ENCODE results near the gene SLC13A5.

DNA sequence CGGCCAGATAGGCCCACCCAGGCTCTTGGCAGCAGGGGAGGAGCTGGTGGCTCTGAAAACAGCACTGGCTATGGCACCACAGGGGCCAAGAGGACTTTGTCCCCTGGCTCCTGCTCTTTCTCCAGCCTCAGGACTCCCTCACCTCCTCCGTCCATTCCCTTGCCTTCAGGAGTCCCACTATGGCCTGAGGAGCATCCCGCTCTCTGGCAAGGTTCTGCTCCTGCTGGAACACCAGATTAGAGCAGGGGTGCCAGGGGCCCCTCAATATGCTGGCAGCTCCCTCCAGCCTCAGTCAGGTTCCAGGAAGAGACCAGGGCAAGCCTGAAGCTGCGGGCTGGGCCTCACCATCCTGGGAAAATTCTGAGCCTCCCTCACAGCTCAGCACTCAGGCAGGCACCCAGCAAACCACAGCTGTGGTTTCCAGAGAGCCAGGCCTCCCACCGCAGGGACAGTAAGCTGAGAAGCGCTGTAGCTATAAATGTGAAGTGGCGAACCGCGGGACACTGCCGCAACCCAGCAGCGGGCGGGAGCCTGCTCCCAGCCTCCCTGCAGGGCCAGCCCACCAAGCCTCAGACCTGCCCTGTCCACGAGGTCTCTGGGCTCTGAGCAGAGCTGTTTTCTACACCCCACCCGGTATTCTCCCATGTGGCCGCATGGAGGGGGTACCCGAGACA is 35.9 kb downstream of the SLC13A5 start:
- TF ChIP-seq, protein P1, sequence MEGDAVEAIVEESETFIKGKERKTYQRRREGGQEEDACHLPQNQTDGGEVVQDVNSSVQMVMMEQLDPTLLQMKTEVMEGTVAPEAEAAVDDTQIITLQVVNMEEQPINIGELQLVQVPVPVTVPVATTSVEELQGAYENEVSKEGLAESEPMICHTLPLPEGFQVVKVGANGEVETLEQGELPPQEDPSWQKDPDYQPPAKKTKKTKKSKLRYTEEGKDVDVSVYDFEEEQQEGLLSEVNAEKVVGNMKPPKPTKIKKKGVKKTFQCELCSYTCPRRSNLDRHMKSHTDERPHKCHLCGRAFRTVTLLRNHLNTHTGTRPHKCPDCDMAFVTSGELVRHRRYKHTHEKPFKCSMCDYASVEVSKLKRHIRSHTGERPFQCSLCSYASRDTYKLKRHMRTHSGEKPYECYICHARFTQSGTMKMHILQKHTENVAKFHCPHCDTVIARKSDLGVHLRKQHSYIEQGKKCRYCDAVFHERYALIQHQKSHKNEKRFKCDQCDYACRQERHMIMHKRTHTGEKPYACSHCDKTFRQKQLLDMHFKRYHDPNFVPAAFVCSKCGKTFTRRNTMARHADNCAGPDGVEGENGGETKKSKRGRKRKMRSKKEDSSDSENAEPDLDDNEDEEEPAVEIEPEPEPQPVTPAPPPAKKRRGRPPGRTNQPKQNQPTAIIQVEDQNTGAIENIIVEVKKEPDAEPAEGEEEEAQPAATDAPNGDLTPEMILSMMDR (IDR thresholded peaks at IDR 0.05), result no peak
- no peak for TF ChIP-seq POLR2A (IDR thresholded peaks at IDR 0.05)
